ENCODE data around the gene CA12. TPM values are rescaled to one million over a fixed set of nuclear protein-coding genes. Genes with fewer than 3 reads are reported as not detected.
"Not testable (repeated sequence)": the region's sequence is repeated elsewhere in the genome, so short reads cannot be mapped to it uniquely, and the experiment has no call there.

CA12 gene
- total RNA-seq, 1 donor from 2014 or later, result 20.5 TPM

DNA sequence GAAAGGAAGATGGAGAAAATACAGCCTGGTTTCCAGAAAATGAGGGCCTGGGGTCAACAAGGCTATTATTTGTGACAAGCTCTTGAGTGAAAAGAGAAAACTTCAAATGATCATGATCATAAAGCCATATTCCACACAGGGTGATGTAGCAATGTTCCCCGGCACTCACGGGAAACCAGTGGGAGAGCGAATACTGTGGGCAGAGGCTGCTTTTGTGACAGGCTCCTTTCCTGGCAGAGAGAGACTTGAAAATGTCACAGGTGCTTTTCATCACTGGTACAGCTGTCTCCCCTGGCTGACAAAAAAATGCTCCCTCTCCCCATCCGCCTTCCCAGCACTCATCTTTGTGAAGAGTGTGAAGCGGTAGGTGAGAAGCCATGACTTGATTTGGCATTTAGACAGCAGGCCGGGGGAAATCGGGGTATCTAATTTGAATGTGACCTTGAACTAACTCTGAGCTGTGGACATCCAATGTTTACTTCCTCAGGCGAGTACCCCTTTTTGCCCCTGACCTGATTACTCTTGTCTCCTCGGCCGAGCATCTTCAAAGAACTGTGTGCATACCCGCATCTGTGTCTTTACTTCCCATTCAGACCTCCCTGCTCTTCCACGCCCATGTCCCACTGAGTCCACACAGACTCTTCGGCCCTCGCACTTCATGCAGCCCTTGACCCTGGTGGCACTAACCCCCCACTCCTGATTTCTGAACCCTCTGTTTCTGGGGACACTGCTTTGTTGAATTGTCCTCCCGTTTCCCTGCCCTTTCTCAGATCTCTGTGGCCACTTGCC, 23.2 kb downstream of the CA12 start:
- DNase-seq (ENCODE audit: low spot score), result no peak

DNA sequence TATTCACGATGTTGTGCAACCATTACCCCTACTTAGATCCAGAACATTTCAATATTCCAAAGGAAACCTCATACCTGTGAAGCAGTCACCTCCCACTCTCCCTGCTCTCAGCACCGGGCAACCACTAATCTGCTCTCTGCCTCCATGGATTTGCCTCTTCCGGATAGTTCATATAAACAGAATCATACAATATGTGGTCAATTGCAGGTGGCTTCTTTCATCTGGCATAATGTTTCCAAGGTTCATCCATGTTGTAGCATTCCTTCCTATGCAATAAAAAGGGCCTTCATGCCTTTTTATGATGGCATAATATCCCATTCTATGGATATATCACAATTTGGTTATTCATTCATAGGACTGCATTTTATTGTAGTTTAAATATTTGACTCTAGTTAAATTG, 23.9 kb downstream of the CA12 start:
- no peak for DNase-seq (ENCODE audit: low spot score)

DNA sequence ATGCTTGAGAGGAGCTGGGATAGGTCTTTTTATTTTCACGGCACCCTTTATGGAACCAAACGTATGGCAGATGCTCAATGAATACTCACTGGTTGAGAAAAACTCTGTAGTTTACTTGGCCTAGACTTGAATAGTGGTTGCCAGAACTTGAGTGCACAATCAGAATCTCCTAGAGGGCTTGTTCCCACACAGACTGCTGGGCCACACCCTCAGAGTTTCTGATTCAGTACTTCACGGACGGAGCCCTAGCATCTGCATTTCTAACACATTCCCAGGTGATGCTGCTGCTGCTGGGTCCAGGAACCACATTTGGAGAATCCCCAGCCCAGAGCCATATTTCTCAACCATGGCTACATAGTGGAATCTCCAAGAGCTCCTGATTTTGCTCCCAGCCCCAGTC, 24.6 kb downstream of the CA12 start:
- DNase-seq (ENCODE audit: low spot score), result no peak

DNA sequence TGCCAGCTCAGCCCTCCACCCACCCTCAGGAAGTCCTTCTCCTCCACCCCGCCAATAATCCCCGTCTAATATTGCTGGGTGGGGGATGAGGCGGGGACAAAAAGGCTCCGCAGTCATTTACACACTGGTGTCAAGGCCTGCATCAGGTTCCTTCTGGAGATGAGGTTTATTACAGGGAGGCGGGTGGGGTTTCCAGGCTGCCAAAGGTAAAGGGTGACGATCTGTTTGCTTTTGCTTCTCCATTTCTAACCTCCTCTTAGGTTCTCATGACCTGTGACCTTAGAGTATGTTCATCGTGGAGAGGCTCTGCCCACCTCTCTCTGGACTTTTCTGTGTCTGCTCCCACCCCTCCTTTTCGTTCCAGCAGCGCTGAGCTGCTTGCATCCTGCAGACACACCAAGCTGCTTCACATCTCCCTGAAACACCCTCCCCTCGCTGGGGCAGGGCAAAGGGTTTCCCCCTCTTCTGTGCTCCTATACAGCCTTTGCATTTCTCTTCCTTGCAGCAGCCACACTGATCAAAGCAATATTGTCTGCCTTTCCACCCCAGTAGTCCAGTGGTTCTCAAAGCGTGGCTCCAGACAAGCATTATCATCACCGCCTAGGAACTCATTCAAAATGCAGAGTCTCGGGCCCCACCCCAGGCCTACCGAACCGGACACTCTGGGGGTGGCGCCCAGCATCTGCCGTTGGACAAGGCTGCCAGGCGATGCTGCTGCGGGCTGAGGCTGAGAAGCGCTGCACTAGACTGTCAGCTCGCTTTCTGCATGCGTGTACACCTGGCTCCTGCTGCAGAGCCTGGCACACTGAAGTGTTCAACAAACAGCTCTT, 26.6 kb downstream of the CA12 start:
- no peak for DNase-seq (ENCODE audit: low spot score)

DNA sequence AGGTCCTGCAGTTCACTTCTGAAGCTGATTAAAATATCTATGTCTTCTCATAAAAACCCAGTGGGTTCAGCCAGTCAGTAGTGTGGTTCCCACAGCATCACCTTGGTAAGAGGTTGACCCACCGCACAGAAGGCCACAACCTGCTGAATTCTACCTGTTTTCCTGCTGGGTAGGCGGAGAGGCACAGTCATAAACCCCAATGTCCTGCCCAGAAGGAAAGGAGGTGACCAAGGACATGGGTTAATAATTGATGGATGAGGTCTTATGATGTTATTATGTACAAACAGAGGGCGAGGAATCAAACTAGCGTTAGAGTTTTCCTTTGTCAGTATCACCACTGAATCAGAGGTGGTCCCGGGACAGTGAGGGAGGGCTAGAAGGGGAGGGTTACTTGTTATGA, 27.8 kb downstream of the CA12 start:
- peak; percentile 48 for DNase-seq (ENCODE audit: low spot score)

DNA sequence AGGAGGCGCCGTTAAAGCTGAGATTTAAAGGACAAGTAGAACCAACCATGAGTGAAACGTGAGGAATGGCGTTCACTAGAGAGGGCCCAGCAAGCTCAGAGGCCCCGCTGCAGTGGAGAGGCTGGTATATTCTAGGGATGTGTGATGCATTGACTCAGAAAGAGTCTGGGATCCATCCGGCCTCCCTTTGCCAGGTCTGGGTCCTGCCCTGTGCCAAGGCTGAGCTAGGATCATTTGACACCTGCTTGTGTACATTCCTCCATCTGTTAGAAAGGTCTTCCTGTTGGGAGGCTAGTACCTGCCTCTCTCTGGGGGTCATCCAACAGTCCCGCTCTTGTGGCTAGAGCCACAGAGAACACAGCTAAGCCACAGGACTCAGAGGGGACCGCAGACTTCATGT, 28.4 kb downstream of the CA12 start:
- DNase-seq (ENCODE audit: low spot score), result no peak

DNA sequence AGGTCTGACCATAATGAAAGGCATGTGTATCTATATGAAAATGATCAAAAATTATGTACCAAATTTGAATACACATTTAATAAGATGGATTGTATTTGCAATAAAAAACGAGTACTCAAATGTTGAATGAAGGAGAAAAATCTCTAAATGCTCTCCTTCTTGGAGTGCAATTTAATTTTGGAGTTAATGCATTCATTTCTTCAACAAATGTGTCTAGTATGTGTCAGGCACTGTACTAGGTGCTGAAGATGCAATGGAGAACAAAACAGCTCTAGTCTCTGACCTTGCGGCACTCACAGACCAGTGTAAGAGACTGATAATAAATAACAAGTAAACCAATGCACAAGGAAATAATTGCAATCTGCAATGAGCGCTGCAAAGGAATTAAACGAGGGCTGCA, 28.8 kb downstream of the CA12 start:
- no peak for DNase-seq (ENCODE audit: low spot score)

DNA sequence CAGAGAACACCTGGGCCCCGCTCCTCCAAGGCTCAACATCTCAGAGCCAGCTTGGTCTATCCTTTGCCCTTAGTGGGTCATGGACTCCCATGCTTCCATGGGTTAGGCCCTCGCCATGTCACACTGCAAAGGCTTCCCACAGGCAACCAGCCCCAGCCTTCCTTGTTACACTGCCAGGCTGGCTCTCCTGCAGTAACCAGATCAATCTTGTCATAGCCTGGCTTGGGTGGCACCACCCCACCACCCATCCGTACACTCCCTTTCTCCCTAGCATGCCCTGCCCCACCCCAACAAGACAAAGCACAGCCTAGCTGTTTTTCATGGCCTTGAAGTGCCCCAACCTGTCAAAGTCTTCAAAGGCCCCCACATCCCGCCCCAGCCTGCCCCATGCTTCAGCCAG, 30.5 kb downstream of the CA12 start:
- DNase-seq (ENCODE audit: low spot score), result peak; percentile 72

DNA sequence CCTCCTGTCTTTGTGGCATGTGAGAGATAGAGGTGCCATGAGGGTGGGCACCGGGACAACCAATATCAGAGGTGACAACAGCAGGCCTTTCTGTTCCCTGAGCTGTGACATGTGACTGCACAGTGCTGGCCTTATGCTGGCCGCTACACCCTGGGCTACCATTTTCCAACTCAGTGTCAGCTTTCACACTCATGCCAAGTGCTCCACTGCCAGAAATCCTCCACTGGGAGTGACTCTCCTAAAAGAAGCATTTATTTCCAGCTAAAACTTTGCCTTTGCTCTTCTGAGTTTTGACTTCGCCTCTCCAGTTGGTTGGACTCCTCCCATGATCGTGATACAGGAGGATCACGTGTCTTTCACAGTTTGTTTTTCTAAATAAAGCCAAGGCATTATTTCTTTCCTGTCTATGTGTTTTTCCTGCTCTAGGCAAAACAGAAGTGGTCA, 31.4 kb downstream of the CA12 start:
- no peak for DNase-seq (ENCODE audit: low spot score)

DNA sequence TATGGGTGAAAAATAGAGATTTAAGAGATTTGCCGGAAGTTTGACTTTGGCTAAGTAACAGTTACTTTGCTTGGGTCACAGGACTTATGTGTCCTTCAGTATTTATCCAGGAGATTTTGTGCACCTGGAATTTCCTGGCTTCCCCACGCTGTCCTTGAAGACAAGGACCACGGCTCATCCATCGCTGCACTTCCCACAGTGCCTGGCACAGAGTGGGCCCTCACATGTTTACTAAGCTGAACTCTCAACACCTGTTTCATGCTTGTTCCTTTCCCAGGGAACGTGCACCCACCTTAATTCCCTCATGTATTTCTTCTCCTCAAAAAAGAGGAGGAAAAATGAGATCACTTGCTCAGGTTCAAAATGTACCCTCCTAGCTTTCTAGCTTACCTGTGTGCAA, 32.0 kb downstream of the CA12 start:
- no peak for DNase-seq (ENCODE audit: low spot score)

DNA sequence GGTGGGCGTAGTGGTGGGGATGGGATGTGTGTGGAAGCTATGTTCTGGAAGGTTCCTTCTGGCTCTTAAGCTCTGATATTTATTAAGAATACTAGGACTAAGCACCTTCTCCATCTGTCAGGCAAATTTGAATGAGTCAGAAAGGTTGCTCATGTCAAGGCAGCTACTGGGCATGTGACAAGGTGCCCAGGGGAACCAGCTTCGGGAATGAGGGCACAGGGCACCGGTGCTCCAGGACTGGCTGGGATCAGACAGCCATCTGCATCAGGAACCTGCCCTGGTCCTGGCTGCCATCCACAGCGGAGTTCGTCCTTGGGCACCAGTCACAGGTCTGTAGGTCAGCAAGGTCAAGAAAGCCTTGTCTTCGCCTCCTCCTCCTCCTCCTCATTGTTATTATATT, 32.5 kb downstream of the CA12 start:
- DNase-seq (ENCODE audit: low spot score), result peak; percentile 30

DNA sequence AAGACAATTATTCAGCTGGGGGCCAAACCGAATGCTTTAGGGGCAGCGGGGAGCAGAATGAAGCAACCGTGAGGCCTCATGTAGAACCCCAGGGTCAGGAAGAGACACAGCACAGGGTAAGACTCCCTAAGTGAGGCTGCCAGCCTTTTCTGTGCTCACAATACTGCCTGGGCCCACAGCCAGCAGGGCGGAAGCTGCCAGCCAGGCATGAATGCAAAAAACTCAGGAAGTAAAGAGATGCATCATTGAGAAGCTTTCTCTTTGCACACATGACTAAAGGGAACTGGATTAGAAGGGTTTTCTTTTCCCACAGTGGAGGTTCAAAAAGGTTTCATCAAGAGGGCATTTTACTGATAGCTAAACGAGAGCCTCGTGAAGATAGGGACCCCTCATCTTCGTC, 33.3 kb downstream of the CA12 start:
- DNase-seq (ENCODE audit: low spot score), result peak; percentile 83

DNA sequence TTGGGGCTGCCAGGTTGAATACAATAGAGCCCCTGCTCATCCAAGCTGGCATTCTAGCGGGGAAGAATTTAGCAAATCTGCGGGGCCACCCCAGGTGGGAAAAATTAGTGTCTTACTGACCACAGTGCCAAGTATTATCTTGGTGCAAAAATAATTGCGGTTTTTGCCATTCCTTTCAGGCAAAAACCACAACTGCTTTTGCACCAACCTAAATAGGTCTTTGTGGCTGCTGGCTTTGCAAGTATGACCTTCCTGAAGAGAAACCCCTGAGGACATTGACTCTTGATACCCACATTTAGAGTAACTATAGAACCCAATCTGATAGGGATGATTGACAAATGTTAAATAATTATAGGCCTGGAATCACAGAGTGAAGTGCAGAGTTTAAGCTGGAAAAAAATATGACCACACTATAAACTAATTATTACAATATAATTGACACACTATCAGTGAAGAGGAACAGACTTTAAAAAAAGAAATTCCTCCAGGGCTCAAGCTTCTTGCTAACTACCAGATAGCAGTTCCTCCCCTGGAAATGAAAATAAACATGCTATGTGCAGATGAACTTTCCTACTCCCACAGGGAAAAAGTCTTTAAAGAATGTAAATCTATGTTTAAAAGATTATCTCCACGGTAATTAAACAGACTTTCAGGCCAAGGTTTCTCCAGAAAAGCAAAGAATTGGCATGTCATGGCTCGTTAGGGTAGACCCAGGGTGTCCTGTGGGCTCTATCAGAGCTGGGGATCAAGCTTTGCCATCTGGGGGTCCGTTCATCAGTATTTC, 34.4 kb downstream of the CA12 start:
- no peak for DNase-seq (ENCODE audit: low spot score)

DNA sequence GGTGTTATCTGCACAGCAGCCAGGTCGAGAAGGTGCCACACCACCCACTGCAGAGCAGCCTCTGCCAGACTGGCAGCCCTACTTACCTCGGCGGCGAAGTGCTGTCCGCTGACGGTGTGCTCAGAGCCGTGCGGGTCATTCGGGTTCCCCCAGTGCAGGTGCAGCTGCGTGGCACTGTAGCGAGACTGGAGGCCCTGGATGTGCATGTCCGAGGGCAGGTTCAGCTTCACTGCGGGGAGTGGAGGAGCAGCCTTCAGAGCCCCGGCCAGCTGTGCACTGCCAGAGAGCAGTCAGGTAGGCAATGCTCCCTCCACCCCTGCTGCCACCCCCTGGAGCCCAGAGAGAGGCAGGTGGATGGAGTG, 36.3 kb downstream of the CA12 start:
- no peak for DNase-seq (ENCODE audit: low spot score)

DNA sequence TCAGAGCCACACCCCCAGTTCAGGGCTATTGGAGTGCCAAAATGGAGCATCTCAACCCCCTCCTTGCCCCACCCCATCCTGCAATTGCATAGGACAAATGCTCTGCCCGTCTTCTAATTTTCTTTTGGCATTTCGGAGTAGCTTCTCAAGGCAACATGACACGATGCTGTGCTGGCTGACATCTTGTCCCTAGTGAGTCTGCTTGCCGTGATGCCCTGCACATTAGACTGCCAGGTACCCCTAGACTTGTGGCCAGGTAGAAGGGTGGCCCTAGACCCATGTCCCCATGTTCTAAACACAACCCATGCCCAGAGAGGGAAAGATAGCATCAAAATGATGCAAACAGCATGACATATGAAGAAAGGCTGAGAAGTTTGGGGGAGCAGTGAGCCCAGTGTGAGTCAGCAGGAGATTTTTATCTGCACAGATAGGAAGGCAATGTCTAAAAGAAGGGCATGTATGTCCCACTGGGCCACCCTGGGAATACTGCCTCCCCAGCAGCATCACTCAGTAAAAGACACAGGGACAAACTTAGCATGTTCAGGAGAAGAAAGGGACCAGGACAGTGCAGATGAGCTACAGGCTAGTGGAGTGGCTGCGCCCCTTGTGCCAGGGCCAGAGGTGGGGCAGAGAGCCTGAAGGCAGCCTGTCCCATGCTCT, 36.8 kb downstream of the CA12 start:
- DNase-seq (ENCODE audit: low spot score), result no peak

DNA sequence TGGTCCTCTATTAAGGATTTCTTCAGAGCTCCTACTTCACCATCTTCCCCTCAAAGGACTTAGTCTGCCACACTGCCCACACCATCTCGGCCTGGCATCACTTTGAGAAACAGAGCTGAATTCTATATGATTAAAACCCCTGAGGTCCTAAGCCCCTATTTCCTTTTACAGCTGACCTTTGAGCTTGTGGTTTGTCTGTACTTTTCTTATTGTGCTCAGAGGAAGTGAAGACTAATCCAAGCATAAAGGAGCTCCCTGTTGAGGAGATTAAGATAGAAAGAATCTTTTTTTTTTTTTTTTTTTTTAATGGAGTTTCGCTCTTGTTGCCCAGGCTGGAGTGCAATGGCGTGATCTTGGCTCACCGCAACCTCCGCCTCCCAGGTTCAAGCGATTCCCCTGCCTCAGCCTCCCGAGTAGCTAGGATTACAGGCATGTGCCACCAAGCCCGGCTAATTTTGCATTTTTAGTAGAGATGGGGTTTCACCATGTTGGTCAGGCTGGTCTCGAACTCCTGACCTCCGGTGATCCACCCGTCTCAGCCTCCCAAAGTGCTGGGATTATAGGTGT, 38.6 kb downstream of the CA12 start:
- DNase-seq (ENCODE audit: low spot score), result not testable (repeated sequence)

DNA sequence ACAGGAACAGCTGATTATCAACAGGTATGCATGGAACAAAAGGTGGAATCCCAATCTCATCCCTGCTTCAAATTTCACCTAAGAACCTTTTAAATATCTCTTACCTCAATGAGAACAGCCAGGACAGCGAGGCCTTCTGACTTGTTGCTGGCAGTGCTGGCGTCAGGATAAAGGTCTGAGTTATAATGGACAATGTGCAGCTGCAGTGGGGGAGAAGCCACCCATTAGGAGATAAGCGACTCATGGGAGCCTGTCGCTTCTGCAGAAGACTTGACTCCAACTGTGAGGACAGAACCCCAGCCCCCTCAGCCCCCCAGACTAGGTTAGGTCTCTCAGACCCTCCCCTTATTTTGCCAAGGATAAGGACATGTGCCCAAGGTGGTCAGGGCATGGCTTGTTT, 39.7 kb downstream of the CA12 start:
- no peak for DNase-seq (ENCODE audit: low spot score)

DNA sequence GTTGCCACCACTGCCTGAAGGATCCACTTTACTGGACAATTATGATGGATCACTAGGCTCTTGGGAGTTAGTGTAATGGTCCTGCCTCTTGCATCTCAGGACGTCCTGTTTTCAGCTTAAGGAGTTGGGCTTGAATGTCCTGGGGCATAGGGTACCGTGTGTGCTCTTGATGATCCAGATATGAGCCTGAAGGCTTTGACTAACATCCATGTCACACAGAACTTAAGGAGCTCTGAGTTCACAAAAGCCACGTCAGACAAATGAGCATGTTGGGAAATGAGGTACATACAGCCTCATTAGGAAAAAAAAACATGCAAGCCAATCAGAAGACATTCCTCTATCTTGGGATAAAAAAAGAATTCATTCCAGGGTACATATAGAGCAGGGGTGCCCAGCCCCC, 40.8 kb downstream of the CA12 start:
- DNase-seq (ENCODE audit: low spot score), result no peak

DNA sequence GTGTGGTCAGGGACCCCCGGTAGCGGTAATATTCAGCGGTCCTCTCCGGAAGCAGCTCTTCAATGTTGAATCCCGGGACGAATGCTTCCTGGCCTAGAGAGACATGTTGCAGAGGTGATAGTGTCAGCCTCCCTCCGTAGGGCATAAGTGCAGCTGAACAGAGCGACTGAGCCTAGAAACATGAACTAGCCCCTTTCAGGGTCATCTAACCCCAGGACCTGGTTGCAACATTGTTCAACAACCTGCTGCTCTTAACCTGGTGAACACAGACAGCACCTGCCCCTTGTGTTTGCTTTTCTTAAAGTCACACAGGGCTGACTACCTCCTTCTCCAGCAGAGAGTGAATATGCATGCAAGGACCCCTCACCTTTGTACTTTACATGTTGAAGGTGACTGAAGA, 41.3 kb downstream of the CA12 start:
- no peak for DNase-seq (ENCODE audit: low spot score)

DNA sequence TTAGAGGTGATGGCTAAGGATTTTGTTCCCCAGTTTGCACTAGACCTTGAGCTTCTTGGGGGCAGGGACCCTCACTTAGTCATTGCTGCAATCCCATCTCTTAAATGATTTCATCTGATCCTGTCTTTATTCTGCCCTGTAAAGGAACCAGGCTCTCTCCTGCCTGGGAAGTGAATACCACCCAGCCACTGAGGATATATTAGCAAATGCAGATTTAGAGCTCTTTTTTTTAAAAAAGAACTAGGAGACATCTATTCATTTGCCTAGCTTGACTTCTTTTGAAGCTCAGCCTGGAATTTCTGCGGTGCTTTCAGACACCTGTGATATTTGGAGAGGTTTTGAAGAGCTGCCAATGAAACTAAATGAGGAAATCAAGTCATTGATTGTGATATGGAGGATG, 41.8 kb downstream of the CA12 start:
- no peak for DNase-seq (ENCODE audit: low spot score)

DNA sequence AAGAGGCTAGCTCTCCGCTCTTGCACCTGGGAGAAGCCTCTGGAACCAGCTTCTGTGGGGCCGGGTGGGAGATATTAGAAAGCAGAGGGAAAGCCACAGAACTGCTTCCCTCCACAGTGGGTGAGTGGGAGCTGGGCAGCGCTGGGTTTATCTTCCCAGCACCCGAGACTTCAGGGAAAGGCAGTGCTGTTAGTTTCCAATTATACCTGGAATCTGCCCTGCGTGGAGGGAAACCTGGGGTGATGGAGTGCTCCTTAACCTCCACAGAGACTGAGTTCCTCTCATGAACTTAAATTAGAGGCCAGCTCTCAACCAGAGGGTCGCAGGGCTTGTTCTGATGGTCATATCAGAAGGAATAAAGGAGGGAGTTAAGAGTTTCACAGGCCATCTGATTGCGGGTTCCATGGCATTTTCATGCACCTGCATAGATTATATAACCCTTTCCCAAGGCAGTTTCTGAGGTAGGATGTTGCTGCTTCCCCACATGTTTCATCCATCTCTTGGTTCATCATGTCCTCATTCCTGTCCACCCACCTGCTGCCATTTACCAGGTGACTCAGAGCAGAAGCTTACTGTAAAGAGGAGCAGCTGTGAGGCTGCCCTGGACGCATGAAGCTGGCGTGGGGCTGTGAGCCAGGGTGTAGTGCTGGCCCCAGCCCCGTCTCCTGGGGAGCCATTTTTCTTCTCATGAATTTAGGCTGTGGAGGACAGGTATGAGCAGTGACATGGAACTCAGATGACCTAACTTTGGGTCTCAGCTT, 42.5 kb downstream of the CA12 start:
- DNase-seq (ENCODE audit: low spot score), result no peak

Data from mucosa of gallbladder (tissue), 1 donor.